ENCODE data around the gene FGFR3.

DNA sequence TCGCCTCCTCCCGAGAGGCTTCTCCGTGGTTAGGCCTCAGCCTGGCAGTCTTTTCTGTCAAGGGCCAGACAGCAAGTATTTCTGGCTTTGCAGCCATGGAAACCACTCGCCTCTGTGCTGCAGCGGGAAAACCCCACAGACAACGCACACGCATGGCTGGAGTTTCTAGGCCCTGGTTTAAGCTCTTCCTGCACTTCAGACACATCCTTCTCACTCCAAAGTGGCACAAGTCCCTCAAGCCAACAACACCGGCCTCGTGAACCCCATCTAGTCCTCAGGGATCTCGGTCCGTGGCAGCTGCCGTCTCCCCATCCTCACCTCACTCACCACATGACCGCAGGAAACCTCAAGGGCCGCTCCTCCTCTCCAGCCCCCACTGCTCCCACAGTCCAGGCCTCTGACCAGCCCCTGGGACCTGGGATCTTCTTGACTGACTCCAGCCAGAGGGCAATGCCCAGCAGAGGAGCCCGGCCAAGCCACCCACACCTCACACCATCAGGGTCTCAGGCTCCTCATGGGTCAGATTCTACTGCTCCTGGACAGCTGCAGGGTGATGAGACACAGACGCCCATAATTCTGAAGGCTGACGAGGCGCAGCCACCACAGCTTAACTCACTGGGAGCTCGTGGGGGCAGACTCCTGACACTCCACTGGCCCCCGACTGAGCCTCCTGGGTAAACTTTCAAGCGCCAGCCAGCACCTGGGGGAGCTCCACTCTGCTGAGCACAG is 41.1 kb downstream of the FGFR3 start:
- TF ChIP-seq, protein P1, sequence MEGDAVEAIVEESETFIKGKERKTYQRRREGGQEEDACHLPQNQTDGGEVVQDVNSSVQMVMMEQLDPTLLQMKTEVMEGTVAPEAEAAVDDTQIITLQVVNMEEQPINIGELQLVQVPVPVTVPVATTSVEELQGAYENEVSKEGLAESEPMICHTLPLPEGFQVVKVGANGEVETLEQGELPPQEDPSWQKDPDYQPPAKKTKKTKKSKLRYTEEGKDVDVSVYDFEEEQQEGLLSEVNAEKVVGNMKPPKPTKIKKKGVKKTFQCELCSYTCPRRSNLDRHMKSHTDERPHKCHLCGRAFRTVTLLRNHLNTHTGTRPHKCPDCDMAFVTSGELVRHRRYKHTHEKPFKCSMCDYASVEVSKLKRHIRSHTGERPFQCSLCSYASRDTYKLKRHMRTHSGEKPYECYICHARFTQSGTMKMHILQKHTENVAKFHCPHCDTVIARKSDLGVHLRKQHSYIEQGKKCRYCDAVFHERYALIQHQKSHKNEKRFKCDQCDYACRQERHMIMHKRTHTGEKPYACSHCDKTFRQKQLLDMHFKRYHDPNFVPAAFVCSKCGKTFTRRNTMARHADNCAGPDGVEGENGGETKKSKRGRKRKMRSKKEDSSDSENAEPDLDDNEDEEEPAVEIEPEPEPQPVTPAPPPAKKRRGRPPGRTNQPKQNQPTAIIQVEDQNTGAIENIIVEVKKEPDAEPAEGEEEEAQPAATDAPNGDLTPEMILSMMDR (IDR thresholded peaks at IDR 0.05), result no peak
- no peak for TF ChIP-seq SIN3A (IDR thresholded peaks at IDR 0.05; ENCODE audit: borderline replicate concordance, insufficient read depth, low read depth, low read length)
